H9 (cell line): ENCODE results near the gene ANKS1B. TPM values are rescaled to one million over a fixed set of nuclear protein-coding genes. Genes with fewer than 3 reads are reported as not detected.

ENCODE experiments used
- DNase-seq: peaks from one replicate; pipeline ENCODE4 v3.0.0-alpha.2; 2017
- H2AFZ ChIP-seq: one replicate; pipeline ENCODE4 v1.6.1; 2013; ENCODE audit warnings: mild to moderate bottlenecking, low read length, control low read depth, moderate library complexity
- H2AK5ac ChIP-seq: 2 replicates; pipeline ENCODE4 v1.6.1; 2013; ENCODE audit warnings: low read length, control low read depth, mixed read lengths; ENCODE audit not compliant: insufficient read length
- H2BK120ac ChIP-seq: one replicate; pipeline ENCODE4 v1.6.1; 2013; ENCODE audit warnings: low read depth, mild to moderate bottlenecking, low read length, control low read depth, inconsistent platforms; ENCODE audit not compliant: poor library complexity, severe bottlenecking
- H2BK12ac ChIP-seq: 2 replicates; pipeline ENCODE4 v1.6.1; 2013; ENCODE audit warnings: low read length, control low read depth, mixed read lengths, low read depth; ENCODE audit not compliant: insufficient read length
- H2BK15ac ChIP-seq: 2 replicates; pipeline ENCODE4 v1.6.1; 2013; ENCODE audit warnings: low read depth, low read length, control low read depth
- H2BK20ac ChIP-seq: one replicate; pipeline ENCODE4 v1.6.1; 2013; ENCODE audit warnings: low read depth, mild to moderate bottlenecking, low read length, control low read depth, inconsistent platforms; ENCODE audit not compliant: poor library complexity, severe bottlenecking
- H2BK5ac ChIP-seq: 2 replicates; pipeline ENCODE4 v1.6.1; 2013; ENCODE audit warnings: low read length, control low read depth, mixed read lengths; ENCODE audit not compliant: insufficient read length
- H3K14ac ChIP-seq: 2 replicates; pipeline ENCODE4 v1.6.1; 2013; ENCODE audit warnings: low read length, control low read depth; ENCODE audit not compliant: insufficient read depth
- H3K18ac ChIP-seq: 2 replicates; pipeline ENCODE4 v1.6.1; 2013; ENCODE audit warnings: low read depth, mild to moderate bottlenecking, mixed read lengths, low read length, control low read depth; ENCODE audit not compliant: insufficient read length
- H3K23ac ChIP-seq: 2 replicates; pipeline ENCODE4 v1.6.1; 2013; ENCODE audit warnings: low read length, control low read depth, mixed read lengths, low read depth; ENCODE audit not compliant: insufficient read length
- H3K23me2 ChIP-seq: 2 replicates; pipeline ENCODE4 v1.6.1; 2013; ENCODE audit warnings: low read depth, mild to moderate bottlenecking, mixed read lengths, low read length, control low read depth; ENCODE audit not compliant: insufficient read length, poor library complexity, severe bottlenecking
- H3K27ac ChIP-seq: 2 replicates; pipeline ENCODE4 v1.5.1; 2013; ENCODE audit warnings: low read length, control low read depth, mixed read lengths, low read depth; ENCODE audit not compliant: insufficient read length
- H3K27me3 ChIP-seq: 2 replicates; pipeline ENCODE4 v1.6.1; 2013; ENCODE audit warnings: low read length, control low read depth, inconsistent platforms; ENCODE audit not compliant: insufficient read depth
- H3K4ac ChIP-seq: 2 replicates; pipeline ENCODE4 v1.6.1; 2013; ENCODE audit warnings: low read depth, mild to moderate bottlenecking, control low read depth, inconsistent platforms, low read length, moderate library complexity
- H3K4me1 ChIP-seq: 2 replicates; pipeline ENCODE4 v1.6.1; 2013; ENCODE audit warnings: low read length, control low read depth, inconsistent platforms; ENCODE audit not compliant: insufficient read depth
- H3K4me2 ChIP-seq: 2 replicates; pipeline ENCODE4 v1.6.1; 2013; ENCODE audit warnings: low read length, control low read depth, mixed read lengths; ENCODE audit not compliant: insufficient read length, insufficient read depth
- H3K56ac ChIP-seq: 2 replicates; pipeline ENCODE4 v1.6.1; 2013; ENCODE audit warnings: low read depth, mild to moderate bottlenecking, mixed read lengths, low read length, control low read depth; ENCODE audit not compliant: insufficient read length
- H3K79me1 ChIP-seq: 2 replicates; pipeline ENCODE4 v1.6.1; 2013; ENCODE audit warnings: low read depth, mild to moderate bottlenecking, moderate library complexity, low read length, control low read depth, inconsistent platforms; ENCODE audit not compliant: insufficient read depth, poor library complexity, severe bottlenecking
- H3K79me2 ChIP-seq: 2 replicates; pipeline ENCODE4 v1.6.1; 2013; ENCODE audit warnings: low read length, control low read depth, inconsistent platforms; ENCODE audit not compliant: insufficient read depth
- H3K9ac ChIP-seq: 2 replicates; pipeline ENCODE4 v1.6.1; 2013; ENCODE audit warnings: low read length, control low read depth, mixed read lengths; ENCODE audit not compliant: insufficient read length; ENCODE audit errors: extremely low read depth
- H3K9me3 ChIP-seq: one replicate; pipeline ENCODE4 v1.6.1; 2013; ENCODE audit warnings: low read depth, low read length, inconsistent platforms; ENCODE audit not compliant: control insufficient read depth
- H3T11ph ChIP-seq: one replicate; pipeline ENCODE4 v1.6.1; 2013; ENCODE audit warnings: mild to moderate bottlenecking, low read length, control low read depth, inconsistent platforms
- H4K20me1 ChIP-seq: one replicate; pipeline ENCODE4 v1.6.1; 2013; ENCODE audit not compliant: control insufficient read depth, insufficient read length, insufficient read depth
- H4K5ac ChIP-seq: 2 replicates; pipeline ENCODE4 v1.6.1; 2013; ENCODE audit warnings: low read depth, mild to moderate bottlenecking, mixed read lengths, low read length, control low read depth; ENCODE audit not compliant: insufficient read length
- H4K8ac ChIP-seq: replicated peaks from 2 replicates; pipeline ENCODE4 v1.6.1; 2013; ENCODE audit warnings: low read length, control low read depth, mixed read lengths, low read depth; ENCODE audit not compliant: insufficient read length
- H4K91ac ChIP-seq: 2 replicates; pipeline ENCODE4 v1.6.1; 2013; ENCODE audit warnings: low read depth, mild to moderate bottlenecking, moderate library complexity, mixed read lengths, low read length, control low read depth; ENCODE audit not compliant: insufficient read length
- H3K27ac Mint-ChIP-seq, 3 experiments: 2 replicates in 2 of 3; 3 replicates in 1 of 3; pipeline ENCODE4 v1.8.0; 2020 to 2021; ENCODE audit warnings: mixed read lengths in 3 of 3, mild to moderate bottlenecking in 1 of 3, moderate library complexity in 1 of 3
- H3K27me3 Mint-ChIP-seq: 2 replicates; pipeline ENCODE4 v1.8.0; 2021; ENCODE audit warnings: low read depth, mild to moderate bottlenecking, moderate library complexity, mixed read lengths
- H3K36me3 Mint-ChIP-seq, 3 experiments: 2 replicates in 2 of 3; 3 replicates in 1 of 3; pipeline ENCODE4 v1.8.0; 2020 to 2021; ENCODE audit warnings: low read depth in 3 of 3, mixed read lengths in 3 of 3; ENCODE audit not compliant: insufficient read depth in 1 of 3
- H3K4me1 Mint-ChIP-seq, 2 experiments: 2 replicates each; pipeline ENCODE4 v1.8.0; 2020; ENCODE audit warnings: mixed read lengths in 2 of 2
- H3K4me3 Mint-ChIP-seq, 2 experiments: 2 replicates in 1 of 2; 3 replicates in 1 of 2; pipeline ENCODE4 v1.8.0; 2020 to 2021; ENCODE audit warnings: mild to moderate bottlenecking in 2 of 2, mixed read lengths in 2 of 2, moderate library complexity in 1 of 2
- H3K9me3 Mint-ChIP-seq, 2 experiments: 2 replicates in 1 of 2; 3 replicates in 1 of 2; pipeline ENCODE4 v1.8.0; 2020; ENCODE audit warnings: mild to moderate bottlenecking in 2 of 2, mixed read lengths in 2 of 2, moderate library complexity in 1 of 2
- WGBS: extraction: QIAGEN DNeasy Blood & Tissue Kit; methylation state at CpG from one replicate; pipeline ENCODE4 v1.1.7; 2013; ENCODE audit warnings: missing lambda C conversion rate, low lambda C conversion rate, mixed read lengths; ENCODE audit not compliant: insufficient read length; ENCODE audit errors: extremely low coverage; 5-methylcytosine and 5-hydroxymethylcytosine counted together
- total RNA-seq: library from RNA; stranded (reverse); gene quantifications from 2 replicates; pipeline ENCODE4 v1.2.1, GENCODE V29; 2021
- TF ChIP-seq, protein P1 (sequence below): fragments of 200-600 bp; sonication (generic); conservative IDR thresholded peaks from 3 replicates; pipeline ENCODE4 v1.8.0; 2021; ENCODE audit warnings: antibody characterized with exemption, mild to moderate bottlenecking

Gene ANKS1B
- total RNA-seq, 1 experiment from 2014 or later: 4.1 TPM

DNA sequence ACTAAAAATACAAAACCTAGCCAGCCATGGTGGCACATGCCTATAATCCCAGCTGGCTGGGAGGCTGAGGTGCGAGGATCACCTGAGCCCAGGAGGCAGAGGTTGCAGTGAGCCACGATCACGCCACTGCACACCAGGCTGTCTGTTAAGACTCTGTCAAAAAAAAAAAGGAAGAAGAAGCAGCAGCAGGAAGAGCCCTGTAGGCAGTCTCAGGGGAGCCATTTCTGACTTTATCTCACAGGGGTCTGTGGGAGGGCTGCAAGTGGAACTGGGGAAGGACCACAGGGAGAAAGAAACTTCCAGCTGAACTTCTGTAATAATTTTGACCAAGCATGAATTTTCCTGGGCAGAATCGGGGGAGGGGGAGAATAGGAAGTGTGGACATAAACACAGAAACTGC, 304.5 kb downstream of the ANKS1B start:
- no peak overlapping the region for H2AK5ac ChIP-seq
- WGBS: no CpG with 5 or more reads among the region's 4 CpGs

More for the DNA sequence above, 304.5 kb downstream of the ANKS1B start:
- no peak overlapping the region for H2BK20ac ChIP-seq
- no peak overlapping the region for H2BK15ac ChIP-seq
- H2BK120ac ChIP-seq: no peak overlapping the region
- no peak overlapping the region for H3K23ac ChIP-seq
- no peaks in the 10 kb centered on the region for H3K9me3 ChIP-seq
- H2BK5ac ChIP-seq: no peak overlapping the region
- H3K4me3 Mint-ChIP-seq: no peak overlapping the region
- H3K27me3 ChIP-seq: no peaks in the 10 kb centered on the region
- no peak overlapping the region for H4K8ac ChIP-seq
- H3K79me2 ChIP-seq: no peaks in the 10 kb centered on the region
- no peak overlapping the region for H2BK12ac ChIP-seq
- H3K4me2 ChIP-seq: no peak overlapping the region
- TF ChIP-seq, protein P1, sequence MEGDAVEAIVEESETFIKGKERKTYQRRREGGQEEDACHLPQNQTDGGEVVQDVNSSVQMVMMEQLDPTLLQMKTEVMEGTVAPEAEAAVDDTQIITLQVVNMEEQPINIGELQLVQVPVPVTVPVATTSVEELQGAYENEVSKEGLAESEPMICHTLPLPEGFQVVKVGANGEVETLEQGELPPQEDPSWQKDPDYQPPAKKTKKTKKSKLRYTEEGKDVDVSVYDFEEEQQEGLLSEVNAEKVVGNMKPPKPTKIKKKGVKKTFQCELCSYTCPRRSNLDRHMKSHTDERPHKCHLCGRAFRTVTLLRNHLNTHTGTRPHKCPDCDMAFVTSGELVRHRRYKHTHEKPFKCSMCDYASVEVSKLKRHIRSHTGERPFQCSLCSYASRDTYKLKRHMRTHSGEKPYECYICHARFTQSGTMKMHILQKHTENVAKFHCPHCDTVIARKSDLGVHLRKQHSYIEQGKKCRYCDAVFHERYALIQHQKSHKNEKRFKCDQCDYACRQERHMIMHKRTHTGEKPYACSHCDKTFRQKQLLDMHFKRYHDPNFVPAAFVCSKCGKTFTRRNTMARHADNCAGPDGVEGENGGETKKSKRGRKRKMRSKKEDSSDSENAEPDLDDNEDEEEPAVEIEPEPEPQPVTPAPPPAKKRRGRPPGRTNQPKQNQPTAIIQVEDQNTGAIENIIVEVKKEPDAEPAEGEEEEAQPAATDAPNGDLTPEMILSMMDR: no peak
- H4K5ac ChIP-seq: no peak overlapping the region
- H3K14ac ChIP-seq: no peak overlapping the region
- no peaks in the 10 kb centered on the region; the same call in 1 of the 2 replicates for H3K27me3 Mint-ChIP-seq
- no peak overlapping the region for H3K4ac ChIP-seq
- no peaks in the 10 kb centered on the region for H3K23me2 ChIP-seq
- no peak overlapping the region for H3T11ph ChIP-seq
- no peak overlapping the region; a peak in 1 of 7 replicates for H3K27ac Mint-ChIP-seq
- no peak overlapping the region for H3K27ac ChIP-seq
- H3K4me1 ChIP-seq: no peaks in the 10 kb centered on the region
- no peaks in the 10 kb centered on the region for H3K79me1 ChIP-seq
- no peak overlapping the region for H3K18ac ChIP-seq
- no peaks in the 10 kb centered on the region for H3K4me1 Mint-ChIP-seq
- DNase-seq: no peak
- H3K9me3 Mint-ChIP-seq: peaks cover 3 to 5% of the 10 kb centered on the region in 2 experiments; a peak in 4 of 5 replicates
- H3K56ac ChIP-seq: no peak overlapping the region
- no peaks in the 10 kb centered on the region for H4K20me1 ChIP-seq
- no peak overlapping the region for H2AFZ ChIP-seq
- H3K9ac ChIP-seq: no peak overlapping the region
- H4K91ac ChIP-seq: no peak overlapping the region
- peaks cover 0 to 2% (median 0%) of the 10 kb centered on the region in 3 experiments; a peak in 2 of 7 replicates for H3K36me3 Mint-ChIP-seq
